Heart left ventricle (tissue), 13 donors: ENCODE results near the gene KIAA1217.

Experiments used
- CTCF ChIP-seq, 12 donors: fragments of 200-600 bp; sonication (generic) in 4 of 12; IDR thresholded peaks; one replicate each; pipeline versions ENCODE4 v1.5.0 to v1.8.0; 2018 to 2022; ENCODE audit warnings: antibody characterized with exemption in 12 of 12, mild to moderate bottlenecking in 5 of 12
- POLR2A ChIP-seq, 2 donors: fragments of 450-650 bp; IDR thresholded peaks; one replicate each; pipeline ENCODE4 v1.6.1; 2017; ENCODE audit warnings: antibody characterized with exemption in 2 of 2, mild to moderate bottlenecking in 2 of 2, moderate library complexity in 2 of 2
- donor health status: ischemic (EF 13 %, LVEDD 7.1; RV severe dilation, severe dysfunction).
- donor health status: DM: no; HTN: yes; CAD: no.
- donor health status: DM: no; HTN: no; CAD: no.
- donor health status: ischemic (EF 25% LVEDD 6.9; RV normal size, moderate dysfunction).
- donor health status: ischemic (EF 25% LVEDD 5.7; RV mildly dilated, moderate dysfunction).
- donor health status: ischemic (EF 35%, LVEDD 5.7; RV mildly dilated, moderate dysfunction).
- donor health status: nonischemic (EF 11% LVEDD 7.7; RV severe dilation, severe dysfunction).
- donor health status: DM: yes; HTN: yes; CAD: no.
- donor health status: PGD.
- donor health status: ischemic (EF 29% LVEDD 5.4; RV normal size, mild dysfunction).
- donor health status: nonischemic (EF 23%, LVEDD 6.1; RV moderate dilation, normal function).

GRCh38 chr10:24493165-24493564 is 284.2 kb downstream of the KIAA1217 start:
- TF ChIP-seq POLR2A (IDR thresholded peaks at IDR 0.05) (no peak), CTCF (IDR thresholded peaks at IDR 0.05) (no peak)
